ENCODE data around the gene CLPTM1L. TPM values are rescaled to one million over a fixed set of nuclear protein-coding genes. Genes with fewer than 3 reads are reported as not detected.

The CLPTM1L gene
- total and polyA plus RNA-seq, 9 of the 15 experiments (the other 6 are each of a cell fraction or from before 2014, with no cell fraction given) = 3.5 to 217 (median 177) TPM

GRCh38 chr5:1312993-1313833 is 31.7 kb downstream of the CLPTM1L start (continued):
- no peak for TF ChIP-seq ZNF408 (CRISPR knock-in tag; IDR thresholded peaks at IDR 0.05; ENCODE audit: low read depth)

- Histone ChIP-seq H3K9me1 (ENCODE audit: control insufficient read depth, insufficient read depth, low read length) (no peaks in the 10 kb centered on the region), H3K4me3 (no peak overlapping the region), H3K27ac (ENCODE audit: extremely low read depth, low read depth, low read length) (no peak overlapping the region), H3K27me3 (ENCODE audit: control insufficient read depth in 2 of 2, insufficient read depth in 2 of 2, low read length in 2 of 2) (peaks cover 29 to 49% of the 10 kb centered on the region in 2 experiments), H3K9me3 (replicated peaks; ENCODE audit: control insufficient read depth, insufficient read depth, low read depth, low read length) (no peaks in the 10 kb centered on the region), H3K79me2 (ENCODE audit: control insufficient read depth, insufficient read depth, low read length) (no peaks in the 10 kb centered on the region), H3K36me3 (ENCODE audit: control insufficient read depth, insufficient read depth, low read length) (peaks cover 3% of the 10 kb centered on the region; the same call in 1 of the 3 replicates), H4K20me1 (replicated peaks; ENCODE audit: control insufficient read depth, insufficient read depth, low read length) (peaks cover 6% of the 10 kb centered on the region), H3K9ac (ENCODE audit: insufficient read depth in 1 of 2, low read depth in 2 of 2, low read length in 2 of 2) (no peak overlapping the region), H3K4me2 (ENCODE audit: insufficient read depth, low read length) (no peak overlapping the region), H2AFZ (ENCODE audit: low read depth, low read length) (no peak overlapping the region), H3K4me1 (replicated peaks in 1 of 2; ENCODE audit: control insufficient read depth in 2 of 2, insufficient read depth in 2 of 2, low read length in 2 of 2) (peaks cover 13 to 27% of the 10 kb centered on the region in 2 experiments; a peak in 4 of 5 replicates)
- no peak for ATAC-seq
- intact Hi-C loops (cut with micrococcal nuclease) = no loop called here
- no peak for FAIRE-seq
- 5% methylated on average over 7 of the region's 7 CpGs for WGBS (ENCODE audit: insufficient coverage, low coverage, missing lambda C conversion rate)
- CTCF ChIA-PET (ENCODE audit: low intra/inter-chr PET ratio) = no interaction called here
- no peak for DNase-seq (ENCODE audit: extremely low read depth in 1 of 4, low spot score in 3 of 4)
- in situ Hi-C loops (cut with MboI) = no loop called here
- no TSS peak for BruUV-seq (replicated peaks)
- TF ChIP-seq CAMTA2 (CRISPR knock-in tag; conservative IDR thresholded peaks at IDR 0.05) = no peak
- no peak for TF ChIP-seq KAT8 (IDR thresholded peaks at IDR 0.05; ENCODE audit: low read depth)
- no peak for TF ChIP-seq SNIP1 (IDR thresholded peaks at IDR 0.05; ENCODE audit: low read depth)
- no peak for TF ChIP-seq HSF4 (CRISPR knock-in tag; IDR thresholded peaks at IDR 0.05; ENCODE audit: borderline replicate concordance)
- no peak for TF ChIP-seq ZNF24 (IDR thresholded peaks at IDR 0.05)
- TF ChIP-seq ZNF407 (IDR thresholded peaks at IDR 0.05; ENCODE audit: low read depth) = no peak
- POLR2A ChIA-PET = interaction anchor here (0.7 to 0.9 kb wide), 2 partner anchors 15 to 28 kb away, joined by 3 read pairs; no protein-coding TSS in a partner anchor
Measured at GRCh38 chr5:1312206-1312605, 32.7 kb downstream of the CLPTM1L start.

Measured in K562 (cell line).